GM18951 (cell line): ENCODE measurements around the gene NRSN1.

ENCODE experiments used
- POLR2A ChIP-seq: IDR thresholded peaks from 4 replicates; pipeline ENCODE4 v1.6.1; 2011; ENCODE audit warnings: mild to moderate bottlenecking; ENCODE audit not compliant: insufficient read length, insufficient read depth; ENCODE audit errors: extremely low read depth
- in situ Hi-C: fragments of 300-500 bp; cut with MboI; formaldehyde crosslinking; loops from one replicate; pipeline ENCODE4 v1.12.0; 2022; ENCODE audit warnings: low sequenced_read_pairs, mixed read lengths, inconsistent platforms; ENCODE audit not compliant: unreplicated experiment

Gene NRSN1

DNA sequence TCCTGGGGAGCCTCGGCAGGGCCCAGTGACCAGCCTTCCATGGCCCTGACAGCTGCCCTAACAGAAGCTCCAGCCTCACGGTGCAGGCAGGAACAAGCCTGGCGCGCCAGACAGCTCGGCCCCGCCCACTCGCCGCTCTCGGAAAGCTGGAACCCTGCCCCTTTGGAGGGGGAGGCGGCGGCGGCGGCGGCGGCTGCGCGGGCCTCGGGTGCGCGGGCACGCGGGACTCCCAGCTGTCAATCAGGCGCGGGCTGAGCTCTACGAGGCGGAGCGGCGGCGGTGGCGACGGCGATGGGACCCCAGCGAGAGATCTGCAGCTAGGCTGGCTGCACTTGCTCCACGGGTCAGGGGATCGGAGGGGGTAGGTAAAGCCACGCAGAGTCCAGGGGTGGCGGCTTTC is at the start of gene NRSN1:
NRSN1 (plus strand) TSS at position 236 of the 400 bp plus-strand sequence. CDS start 8,113 bp downstream, outside the sequence.
- in situ Hi-C loops, result no loop called here
- TF ChIP-seq POLR2A, result no peak

GRCh38 chr6:24078200-24078599 is 47.8 kb upstream of the NRSN1 start:
- TF ChIP-seq POLR2A, result no peak
- in situ Hi-C loops, result no loop called here

GRCh38 chr6:24079076-24079475 is 46.9 kb upstream of the NRSN1 start:
- in situ Hi-C loops, result no loop called here
- TF ChIP-seq POLR2A, result no peak

- in situ Hi-C loops, result no loop called here
- no peak for TF ChIP-seq POLR2A
Observed at GRCh38 chr6:24080711-24081110, 45.3 kb upstream of the NRSN1 start.

- in situ Hi-C loops, result no loop called here
- TF ChIP-seq POLR2A, result no peak
Observed at GRCh38 chr6:24089736-24090135, 36.3 kb upstream of the NRSN1 start.

DNA sequence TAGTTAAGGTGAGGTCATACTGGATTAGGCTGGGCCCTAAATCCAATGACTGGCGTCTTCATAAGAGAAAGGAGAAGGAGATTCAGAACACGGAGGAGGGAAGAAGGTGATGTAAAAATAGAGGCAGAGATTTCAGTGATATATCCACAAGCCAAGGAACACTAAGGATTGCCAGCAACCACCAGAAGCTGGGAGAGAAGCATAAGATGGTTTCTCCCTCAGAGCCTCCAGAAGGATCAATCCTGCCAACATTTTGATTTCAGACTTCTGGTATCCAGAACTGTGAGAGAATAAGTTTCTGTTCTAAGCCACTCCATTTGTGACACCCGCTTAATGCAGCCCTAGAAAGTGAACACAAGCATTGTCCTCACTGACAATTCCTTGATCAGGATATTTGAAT is 33.6 kb upstream of the NRSN1 start:
- in situ Hi-C loops, result no loop called here
- no peak for TF ChIP-seq POLR2A

GRCh38 chr6:24093381-24093780 is 32.6 kb upstream of the NRSN1 start:
- in situ Hi-C loops, result no loop called here
- no peak for TF ChIP-seq POLR2A

GRCh38 chr6:24099181-24099580 is 26.8 kb upstream of the NRSN1 start:
- no peak for TF ChIP-seq POLR2A
- in situ Hi-C loops, result no loop called here

- in situ Hi-C loops, result no loop called here
- TF ChIP-seq POLR2A, result no peak
Observed at GRCh38 chr6:24100024-24100769, 25.8 kb upstream of the NRSN1 start.

DNA sequence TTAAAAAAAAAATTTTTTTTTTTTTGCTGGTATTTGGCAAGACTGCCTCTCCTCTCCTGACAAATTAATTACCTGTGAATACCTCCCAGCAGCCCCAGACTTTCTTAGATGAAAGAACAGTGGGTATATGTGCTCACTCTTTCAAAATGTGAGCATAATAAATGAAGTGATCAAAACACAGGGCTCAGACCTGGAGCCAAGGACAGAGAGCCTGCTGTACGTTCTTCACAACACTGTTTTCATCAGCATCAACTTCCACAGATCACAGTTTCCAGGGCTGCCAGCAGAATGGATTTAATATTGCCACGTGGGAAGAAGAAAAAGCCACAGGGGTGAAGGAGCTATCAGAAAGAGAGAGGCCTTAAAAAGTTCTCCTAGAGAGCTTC is 25.3 kb upstream of the NRSN1 start:
- in situ Hi-C loops, result no loop called here
- TF ChIP-seq POLR2A, result no peak

DNA sequence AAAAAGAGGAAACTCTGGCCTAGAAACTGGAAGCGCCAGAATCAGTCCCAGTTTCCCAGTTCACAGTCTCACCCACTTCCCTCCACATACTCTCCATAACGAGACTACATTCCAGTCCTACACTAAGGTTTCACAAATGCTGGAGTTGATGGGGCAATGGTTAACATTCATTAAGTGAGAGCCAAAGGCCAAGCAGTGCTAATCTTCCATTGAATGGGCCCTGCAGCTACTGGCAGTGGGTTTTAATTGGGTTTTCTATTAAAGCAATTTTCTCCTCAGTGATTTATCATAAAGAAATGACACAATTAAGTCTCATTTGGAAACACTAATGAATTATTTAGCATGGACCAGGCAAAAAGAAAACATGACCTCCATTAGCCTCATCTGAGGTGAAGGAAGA is 20.8 kb upstream of the NRSN1 start:
- in situ Hi-C loops, result no loop called here
- TF ChIP-seq POLR2A, result no peak

- in situ Hi-C loops, result no loop called here
- no peak for TF ChIP-seq POLR2A
Observed at GRCh38 chr6:24106291-24106690, 19.7 kb upstream of the NRSN1 start.

GRCh38 chr6:24107294-24107693 is 18.7 kb upstream of the NRSN1 start:
- in situ Hi-C loops, result no loop called here
- no peak for TF ChIP-seq POLR2A

- in situ Hi-C loops, result no loop called here
- no peak for TF ChIP-seq POLR2A
Observed at GRCh38 chr6:24108056-24108455, 18.0 kb upstream of the NRSN1 start.
